HFF-Myc (cell line): ENCODE results near the gene NPHS1.

Experiments used
- DNase-seq: peaks from one replicate; pipeline ENCODE4 v3.0.0-alpha.2; 2011; ENCODE audit warnings: low read depth; ENCODE audit errors: extremely low read depth
- H3K4me3 ChIP-seq: replicated peaks from 2 replicates; pipeline ENCODE4 v1.5.1; 2011; ENCODE audit warnings: low read depth, mild to moderate bottlenecking, control low read depth, low read length
- CTCF ChIP-seq: IDR thresholded peaks from 2 replicates; pipeline ENCODE4 v1.5.1; 2012; ENCODE audit warnings: mild to moderate bottlenecking, low read depth, low read length, control low read depth; ENCODE audit errors: missing control alignments

NPHS1 gene

GRCh38 chr19:35887197-35887596 lies 34.9 kb upstream of the NPHS1 start:
- TF ChIP-seq CTCF: no peak
- DNase-seq: no peak
- no peak overlapping the region for H3K4me3 ChIP-seq

GRCh38 chr19:35885904-35886303 lies 33.6 kb upstream of the NPHS1 start:
- no peak for TF ChIP-seq CTCF
- no peak for DNase-seq

GRCh38 chr19:35885225-35885738 lies 33.0 kb upstream of the NPHS1 start:
- no peak overlapping the region for H3K4me3 ChIP-seq
- DNase-seq: no peak
- TF ChIP-seq CTCF: no peak

More at GRCh38 chr19:35885904-35886303, 33.6 kb upstream of the NPHS1 start:
- H3K4me3 ChIP-seq: no peak overlapping the region

DNA sequence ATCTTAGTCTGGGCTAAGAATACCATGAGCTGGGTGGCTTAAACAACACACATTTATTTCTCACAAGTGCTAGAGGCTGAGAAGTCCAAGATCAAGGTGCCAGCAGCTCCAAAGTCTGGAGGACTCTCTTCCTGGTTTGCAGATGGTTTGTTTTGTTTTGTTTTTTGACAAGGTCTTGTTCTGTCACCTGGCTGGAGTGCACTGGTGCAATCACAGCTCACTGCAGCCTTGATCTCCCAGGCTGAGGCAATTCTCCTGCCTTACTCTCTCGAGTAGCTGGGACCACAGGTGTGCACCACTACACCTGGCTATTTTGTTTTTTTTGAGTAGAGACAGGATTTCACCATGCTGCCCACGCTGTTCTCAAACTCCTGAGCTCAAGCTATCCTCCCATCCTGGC lies 31.6 kb upstream of the NPHS1 start:
- TF ChIP-seq CTCF: no peak

GRCh38 chr19:35882114-35882832 lies 30.0 kb upstream of the NPHS1 start:
- TF ChIP-seq CTCF: peak; percentile 38
- DNase-seq: peak; percentile 63
- H3K4me3 ChIP-seq: no peak overlapping the region

More for the DNA sequence above, 31.6 kb upstream of the NPHS1 start:
- DNase-seq: no peak
- no peak overlapping the region for H3K4me3 ChIP-seq

- no peak overlapping the region for H3K4me3 ChIP-seq
These were observed 27.5 kb upstream of the NPHS1 start for GRCh38 chr19:35879770-35880317.

More at GRCh38 chr19:35879770-35880317, 27.5 kb upstream of the NPHS1 start:
- DNase-seq: peak; percentile 67
- no peak for TF ChIP-seq CTCF
